Measurements from ENCODE around the gene CATSPER4.

Gene CATSPER4

DNA sequence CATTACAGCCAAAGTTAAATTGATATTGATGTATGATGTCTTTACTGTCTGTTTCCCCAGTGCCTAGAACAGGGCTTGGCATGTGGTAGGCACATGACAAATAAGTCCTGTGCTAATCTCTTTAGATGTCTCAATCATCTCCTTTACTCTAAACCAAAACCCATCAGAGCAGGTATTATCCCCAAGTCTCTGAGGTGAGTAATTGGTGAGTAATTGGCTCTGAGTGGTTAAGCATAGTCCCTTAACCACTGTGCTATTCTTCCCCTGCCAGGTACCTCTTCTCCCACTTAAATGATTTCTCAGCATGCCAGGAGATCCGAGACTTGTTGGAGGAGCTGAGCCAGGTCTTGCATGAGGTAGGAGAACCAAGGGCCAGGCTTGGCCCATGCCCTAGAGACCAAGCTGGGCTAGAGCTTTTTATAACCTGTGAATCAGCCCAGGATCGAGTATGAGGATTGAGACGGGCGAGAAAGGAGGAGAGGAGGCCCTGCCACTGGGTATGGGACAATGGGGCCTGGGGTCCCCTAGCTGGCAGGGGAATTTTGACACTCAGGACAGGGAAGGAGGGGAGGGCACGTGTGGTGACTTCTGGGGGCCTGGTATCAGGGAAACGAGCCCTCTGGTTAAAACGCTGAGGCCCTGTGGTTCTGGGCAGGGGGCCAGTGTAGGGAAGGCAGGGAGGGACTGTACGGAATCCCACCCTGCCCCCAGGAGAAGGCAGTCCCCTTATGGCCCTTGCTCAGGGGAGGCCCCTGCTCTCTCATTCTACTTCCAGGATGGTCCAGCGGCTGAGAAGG lies 8.6 kb upstream of the CATSPER4 start:
- Histone ChIP-seq H3K9me3 (ENCODE audit: control insufficient read depth, insufficient read depth, low read depth, low read length) (no peaks in the 10 kb centered on the region), H3K27ac (ENCODE audit: extremely low read depth, low read depth, low read length) (no peak overlapping the region), H3K4me3 (ENCODE audit: low read depth, low read length) (no peak overlapping the region), H3K36me3 (ENCODE audit: control insufficient read depth in 2 of 2, insufficient read depth in 1 of 2, low read length in 2 of 2) (no peaks in the 10 kb centered on the region), H3K4me1 (ENCODE audit: control insufficient read depth, insufficient read depth, low read length) (no peaks in the 10 kb centered on the region)
- ChIA-PET POLR2A (no interaction called here), CTCF (interaction anchor here (1.1 kb wide), 1 partner anchor 182 kb away, joined by 4 read pairs; no protein-coding TSS in a partner anchor)
- TF ChIP-seq OVOL3 (tag by site-specific recombination; IDR thresholded peaks at IDR 0.05) (no peak), ZNF624 (tag by site-specific recombination; IDR thresholded peaks at IDR 0.05) (no peak), ZNF16 (tag by site-specific recombination; IDR thresholded peaks at IDR 0.05; ENCODE audit: low read depth) (no peak), ZNF548 (tag by site-specific recombination; IDR thresholded peaks at IDR 0.05) (no peak), ZFP37 (tag by site-specific recombination; IDR thresholded peaks at IDR 0.05) (no peak), GLI4 (tag by site-specific recombination; IDR thresholded peaks at IDR 0.05) (no peak), ZNF10 (tag by site-specific recombination; IDR thresholded peaks at IDR 0.05) (no peak), ZSCAN16 (tag by site-specific recombination; IDR thresholded peaks at IDR 0.05) (no peak), ZNF549 (tag by site-specific recombination; IDR thresholded peaks at IDR 0.05) (no peak), ZNF274 (IDR thresholded peaks at IDR 0.05; ENCODE audit: low read length) (no peak), ZNF274 (tag by site-specific recombination; IDR thresholded peaks at IDR 0.05; ENCODE audit: borderline replicate concordance) (no peak), SP3 (tag by site-specific recombination; IDR thresholded peaks at IDR 0.05) (no peak), ZNF239 (tag by site-specific recombination; IDR thresholded peaks at IDR 0.05) (no peak), ZNF292 (tag by site-specific recombination; IDR thresholded peaks at IDR 0.05; ENCODE audit: borderline replicate concordance, low read depth) (no peak), ZNF777 (tag by site-specific recombination; IDR thresholded peaks at IDR 0.05; ENCODE audit: borderline replicate concordance) (no peak)
- TF ChIP-seq, protein P1, sequence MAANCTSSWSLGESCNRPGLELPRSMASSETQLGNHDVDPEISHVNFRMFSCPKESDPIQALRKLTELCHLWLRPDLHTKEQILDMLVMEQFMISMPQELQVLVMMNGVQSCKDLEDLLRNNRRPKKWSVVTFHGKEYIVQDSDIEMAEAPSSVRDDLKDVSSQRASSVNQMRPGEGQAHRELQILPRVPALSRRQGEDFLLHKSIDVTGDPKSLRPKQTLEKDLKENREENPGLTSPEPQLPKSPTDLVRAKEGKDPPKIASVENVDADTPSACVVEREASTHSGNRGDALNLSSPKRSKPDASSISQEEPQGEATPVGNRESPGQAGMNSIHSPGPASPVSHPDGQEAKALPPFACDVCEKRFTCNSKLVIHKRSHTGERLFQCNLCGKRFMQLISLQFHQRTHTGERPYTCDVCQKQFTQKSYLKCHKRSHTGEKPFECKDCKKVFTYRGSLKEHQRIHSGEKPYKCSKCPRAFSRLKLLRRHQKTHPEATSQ (tag by site-specific recombination; IDR thresholded peaks at IDR 0.05), result no peak
- TF ChIP-seq, protein P2, sequence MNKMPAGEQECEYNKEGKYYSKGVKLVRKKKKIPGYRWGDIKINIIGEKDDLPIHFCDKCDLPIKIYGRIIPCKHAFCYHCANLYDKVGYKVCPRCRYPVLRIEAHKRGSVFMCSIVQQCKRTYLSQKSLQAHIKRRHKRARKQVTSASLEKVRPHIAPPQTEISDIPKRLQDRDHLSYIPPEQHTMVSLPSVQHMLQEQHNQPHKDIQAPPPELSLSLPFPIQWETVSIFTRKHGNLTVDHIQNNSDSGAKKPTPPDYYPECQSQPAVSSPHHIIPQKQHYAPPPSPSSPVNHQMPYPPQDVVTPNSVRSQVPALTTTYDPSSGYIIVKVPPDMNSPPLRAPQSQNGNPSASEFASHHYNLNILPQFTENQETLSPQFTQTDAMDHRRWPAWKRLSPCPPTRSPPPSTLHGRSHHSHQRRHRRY (tag by site-specific recombination; IDR thresholded peaks at IDR 0.05), result no peak
- TF ChIP-seq, protein P3, sequence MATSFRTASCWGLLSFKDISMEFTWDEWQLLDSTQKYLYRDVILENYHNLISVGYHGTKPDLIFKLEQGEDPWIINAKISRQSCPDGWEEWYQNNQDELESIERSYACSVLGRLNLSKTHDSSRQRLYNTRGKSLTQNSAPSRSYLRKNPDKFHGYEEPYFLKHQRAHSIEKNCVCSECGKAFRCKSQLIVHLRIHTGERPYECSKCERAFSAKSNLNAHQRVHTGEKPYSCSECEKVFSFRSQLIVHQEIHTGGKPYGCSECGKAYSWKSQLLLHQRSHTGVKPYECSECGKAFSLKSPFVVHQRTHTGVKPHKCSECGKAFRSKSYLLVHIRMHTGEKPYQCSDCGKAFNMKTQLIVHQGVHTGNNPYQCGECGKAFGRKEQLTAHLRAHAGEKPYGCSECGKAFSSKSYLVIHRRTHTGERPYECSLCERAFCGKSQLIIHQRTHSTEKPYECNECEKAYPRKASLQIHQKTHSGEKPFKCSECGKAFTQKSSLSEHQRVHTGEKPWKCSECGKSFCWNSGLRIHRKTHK (tag by site-specific recombination; IDR thresholded peaks at IDR 0.05), result no peak

DNA sequence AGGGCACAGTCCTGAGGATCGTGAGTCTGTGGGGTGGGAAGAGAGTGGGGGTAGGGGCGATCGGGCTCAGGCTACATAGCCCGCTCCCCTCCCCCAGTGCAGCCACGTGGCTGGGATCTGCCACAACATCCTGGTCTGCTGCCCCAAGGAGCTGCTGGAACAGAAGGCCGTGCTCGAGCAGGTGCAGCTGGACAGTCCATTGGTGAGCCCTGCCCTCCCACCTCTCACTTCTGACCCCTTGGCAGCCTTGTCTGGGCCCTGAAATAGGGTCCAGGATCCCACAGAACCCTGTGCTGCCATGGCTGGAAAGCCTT lies 8.1 kb upstream of the CATSPER4 start:
- Histone ChIP-seq H3K36me3 (ENCODE audit: control insufficient read depth in 2 of 2, insufficient read depth in 1 of 2, low read length in 2 of 2) (no peaks in the 10 kb centered on the region), H3K27ac (ENCODE audit: extremely low read depth, low read depth, low read length) (no peak overlapping the region), H3K4me3 (ENCODE audit: low read depth, low read length) (no peak overlapping the region), H3K4me1 (ENCODE audit: control insufficient read depth, insufficient read depth, low read length) (no peaks in the 10 kb centered on the region), H3K9me3 (ENCODE audit: control insufficient read depth, insufficient read depth, low read depth, low read length) (no peaks in the 10 kb centered on the region)
- CTCF ChIA-PET, result interaction anchor here (0.8 to 1.1 kb wide), 2 partner anchors 10 to 182 kb away, joined by 3 to 4 read pairs; no protein-coding TSS in a partner anchor
- TF ChIP-seq MEIS1 (CRISPR knock-in tag; IDR thresholded peaks at IDR 0.05; ENCODE audit: borderline replicate concordance) (no peak), ZNF549 (tag by site-specific recombination; IDR thresholded peaks at IDR 0.05) (no peak), KLF1 (tag by site-specific recombination; IDR thresholded peaks at IDR 0.05) (no peak)
- TF ChIP-seq, protein P4, sequence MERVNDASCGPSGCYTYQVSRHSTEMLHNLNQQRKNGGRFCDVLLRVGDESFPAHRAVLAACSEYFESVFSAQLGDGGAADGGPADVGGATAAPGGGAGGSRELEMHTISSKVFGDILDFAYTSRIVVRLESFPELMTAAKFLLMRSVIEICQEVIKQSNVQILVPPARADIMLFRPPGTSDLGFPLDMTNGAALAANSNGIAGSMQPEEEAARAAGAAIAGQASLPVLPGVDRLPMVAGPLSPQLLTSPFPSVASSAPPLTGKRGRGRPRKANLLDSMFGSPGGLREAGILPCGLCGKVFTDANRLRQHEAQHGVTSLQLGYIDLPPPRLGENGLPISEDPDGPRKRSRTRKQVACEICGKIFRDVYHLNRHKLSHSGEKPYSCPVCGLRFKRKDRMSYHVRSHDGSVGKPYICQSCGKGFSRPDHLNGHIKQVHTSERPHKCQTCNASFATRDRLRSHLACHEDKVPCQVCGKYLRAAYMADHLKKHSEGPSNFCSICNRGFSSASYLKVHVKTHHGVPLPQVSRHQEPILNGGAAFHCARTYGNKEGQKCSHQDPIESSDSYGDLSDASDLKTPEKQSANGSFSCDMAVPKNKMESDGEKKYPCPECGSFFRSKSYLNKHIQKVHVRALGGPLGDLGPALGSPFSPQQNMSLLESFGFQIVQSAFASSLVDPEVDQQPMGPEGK (tag by site-specific recombination; IDR thresholded peaks at IDR 0.05), result no peak
- POLR2A ChIA-PET, result no interaction called here

Measured in HEK293 (cell line).